GM10266 (cell line): ENCODE results near the gene IQSEC1.

Source experiments
- DNase-seq: peaks from one replicate; pipeline ENCODE4 v3.0.0; 2012; ENCODE audit errors: extremely low spot score
- CTCF ChIP-seq: IDR thresholded peaks from 2 replicates; pipeline ENCODE4 v1.5.1; 2012; ENCODE audit warnings: mild to moderate bottlenecking, low read depth; ENCODE audit not compliant: control insufficient read depth, insufficient read depth; ENCODE audit errors: missing control alignments

IQSEC1 gene

GRCh38 chr3:13088028-13089006 is 15.1 kb upstream of the IQSEC1 start:
- DNase-seq: peak; percentile 38
- no peak for TF ChIP-seq CTCF

DNA sequence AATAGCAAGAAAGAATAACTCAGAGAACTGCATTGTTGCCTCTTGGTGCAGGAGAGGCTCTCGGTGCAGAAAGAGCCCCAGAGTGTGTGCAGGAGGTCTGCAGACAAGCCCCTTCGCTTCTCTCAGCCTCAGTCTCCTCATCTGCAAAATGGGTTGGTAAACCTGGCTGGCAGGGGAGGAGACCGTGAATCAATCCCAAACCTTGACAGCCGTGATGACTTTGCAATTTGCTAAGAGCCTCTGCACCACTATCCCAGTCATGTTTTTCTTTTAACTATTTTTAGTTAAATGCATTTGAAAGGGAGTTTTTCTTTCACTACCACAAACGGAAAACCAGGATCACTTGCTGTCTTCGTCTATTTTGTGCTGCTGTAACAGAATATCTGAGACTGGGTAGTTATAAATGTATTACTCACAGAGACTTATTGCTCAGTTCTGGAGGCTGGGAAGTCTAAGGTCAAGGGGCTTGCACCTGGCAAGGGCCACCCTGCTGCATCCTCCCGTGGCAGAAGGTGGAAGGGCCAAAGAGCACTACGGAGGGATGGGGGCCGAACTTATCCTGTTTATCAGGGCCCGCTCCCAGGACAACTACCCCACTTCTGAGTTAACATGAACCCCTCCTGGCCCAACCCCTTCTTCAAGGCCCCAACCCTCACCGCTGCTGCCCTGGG is 14.2 kb upstream of the IQSEC1 start:
- TF ChIP-seq CTCF: no peak
- DNase-seq: no peak

DNA sequence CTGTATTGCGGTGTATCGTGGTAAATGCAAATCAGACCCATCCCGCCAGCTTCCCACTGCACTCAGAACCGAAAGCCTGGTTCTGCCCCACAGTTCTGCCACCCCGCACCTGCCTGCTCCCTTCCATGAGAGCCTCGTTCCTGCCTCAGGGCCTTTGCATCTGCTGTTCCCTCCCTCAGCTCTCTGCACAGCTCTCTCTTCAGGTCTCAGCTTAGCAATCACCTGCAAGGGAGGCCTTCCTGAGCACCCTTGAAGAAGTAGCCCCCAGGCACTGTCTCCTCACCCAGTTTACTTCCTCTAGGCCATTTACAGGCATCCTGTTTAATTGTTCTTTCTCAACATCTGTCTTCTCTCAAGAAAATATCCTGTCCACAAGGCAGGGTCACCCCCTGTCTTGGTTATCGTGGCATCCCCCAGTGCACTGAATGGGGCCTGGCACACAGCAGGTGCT is 13.3 kb upstream of the IQSEC1 start:
- no peak for DNase-seq
- no peak for TF ChIP-seq CTCF

- no peak for TF ChIP-seq CTCF
- DNase-seq: no peak
Observed at GRCh38 chr3:13085846-13086179, 12.6 kb upstream of the IQSEC1 start.

DNA sequence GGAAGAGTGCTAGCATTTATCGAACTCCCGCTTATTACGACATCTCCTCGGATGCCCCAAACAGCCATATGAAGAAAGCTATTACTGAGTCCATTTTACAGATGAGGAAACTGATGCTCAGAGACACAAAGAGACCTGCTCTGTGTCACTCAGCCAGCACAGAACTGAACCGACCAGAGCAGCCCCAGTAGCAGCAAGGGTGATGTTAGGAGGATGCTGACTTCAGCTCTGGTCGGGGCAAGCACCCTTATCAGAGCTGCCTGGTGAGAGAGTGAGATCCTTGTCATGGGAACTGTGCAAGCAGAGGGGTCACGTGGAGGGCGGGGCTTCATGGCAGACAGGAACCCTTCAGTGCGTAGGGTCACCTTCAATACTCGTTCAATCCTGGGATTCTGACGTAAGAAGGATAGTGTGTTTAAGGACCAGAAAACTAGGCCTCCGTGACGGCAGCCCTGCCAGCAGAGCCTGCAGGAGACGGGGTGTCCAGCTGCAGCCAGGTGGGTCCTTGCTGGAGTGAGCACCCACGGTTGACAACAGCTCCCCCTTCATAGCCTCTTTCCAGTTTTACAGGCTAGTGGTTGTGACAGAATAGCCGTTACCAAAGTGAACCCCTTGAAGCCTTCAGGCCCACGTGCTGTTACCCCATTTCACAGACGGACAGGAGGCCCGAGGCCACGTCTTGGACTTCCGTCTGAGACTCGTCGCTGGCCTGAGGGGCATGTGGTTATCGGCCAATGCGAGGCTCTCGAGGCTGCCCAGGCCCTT is 12.0 kb upstream of the IQSEC1 start:
- no peak for TF ChIP-seq CTCF
- DNase-seq: no peak

DNA sequence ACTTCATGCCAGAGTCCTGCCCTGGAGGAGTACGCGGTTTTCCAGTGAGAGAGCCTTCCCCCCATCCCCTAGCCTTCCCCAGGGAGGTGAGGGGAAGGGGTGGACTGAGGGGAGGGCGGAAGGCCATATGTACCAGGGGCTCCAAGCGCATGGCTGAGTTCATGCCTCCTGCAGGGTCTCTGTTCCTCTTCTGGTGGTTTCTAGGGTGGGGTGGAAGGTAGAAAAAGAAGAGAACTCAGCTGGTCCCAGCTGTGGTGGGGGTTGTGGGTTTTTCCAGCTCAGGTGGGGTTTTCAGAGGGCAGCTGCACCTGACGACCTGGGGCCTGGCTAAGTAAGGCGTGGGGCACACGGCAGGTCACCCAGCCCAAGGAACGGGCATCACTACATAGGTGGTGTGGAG is 10.7 kb upstream of the IQSEC1 start:
- TF ChIP-seq CTCF: no peak
- no peak for DNase-seq
